HG03469 (cell line): ENCODE data around the gene PTPRU.

Experiments used
- ATAC-seq: cut with Tn5 transposase; IDR thresholded peaks from one replicate; pipeline ENCODE4 v1.9.1; 2021; ENCODE audit warnings: mild to moderate bottlenecking, moderate library complexity, moderate number of reproducible peaks; ENCODE audit not compliant: unreplicated experiment

PTPRU gene

DNA sequence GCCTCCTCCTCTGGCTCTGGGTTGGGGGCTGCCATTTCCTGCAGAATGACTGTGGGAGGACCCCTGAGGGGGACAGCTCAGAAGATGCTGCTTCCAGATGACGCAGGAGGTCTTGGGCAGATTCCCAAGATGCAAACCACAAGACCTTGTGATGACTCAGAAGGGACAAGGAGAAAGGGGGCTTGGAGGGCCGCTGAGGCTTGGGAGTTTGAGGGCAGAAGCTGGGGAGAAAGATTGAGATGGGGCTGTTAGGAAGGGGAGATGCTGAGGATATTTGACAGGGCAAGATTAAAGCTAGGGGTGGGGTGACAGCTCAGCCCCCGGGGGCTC, 7.5 kb downstream of the PTPRU start:
- ATAC-seq, result no peak

DNA sequence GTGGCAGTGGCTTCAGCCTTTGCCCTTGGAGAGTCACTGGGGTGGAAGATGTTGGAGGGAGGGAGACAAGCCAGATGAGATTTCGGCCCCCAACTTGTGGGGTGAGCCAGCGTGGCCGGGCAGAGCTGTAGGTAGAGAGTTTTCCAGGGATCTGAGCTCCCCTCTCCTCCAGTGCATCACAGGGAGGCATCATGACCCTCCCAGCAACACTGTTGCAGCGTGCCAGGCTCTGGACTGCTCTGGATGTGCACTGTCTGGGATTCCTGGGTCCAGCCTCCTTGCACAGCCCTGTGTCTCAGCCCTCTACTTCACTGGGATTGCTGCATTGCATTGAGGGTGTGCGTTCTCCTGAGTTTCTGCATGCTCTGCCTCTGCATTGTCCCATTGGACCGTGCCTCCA, 8.9 kb downstream of the PTPRU start:
- ATAC-seq, result no peak

GRCh38 chr1:29245876-29246275, 9.6 kb downstream of the PTPRU start:
- no peak for ATAC-seq

DNA sequence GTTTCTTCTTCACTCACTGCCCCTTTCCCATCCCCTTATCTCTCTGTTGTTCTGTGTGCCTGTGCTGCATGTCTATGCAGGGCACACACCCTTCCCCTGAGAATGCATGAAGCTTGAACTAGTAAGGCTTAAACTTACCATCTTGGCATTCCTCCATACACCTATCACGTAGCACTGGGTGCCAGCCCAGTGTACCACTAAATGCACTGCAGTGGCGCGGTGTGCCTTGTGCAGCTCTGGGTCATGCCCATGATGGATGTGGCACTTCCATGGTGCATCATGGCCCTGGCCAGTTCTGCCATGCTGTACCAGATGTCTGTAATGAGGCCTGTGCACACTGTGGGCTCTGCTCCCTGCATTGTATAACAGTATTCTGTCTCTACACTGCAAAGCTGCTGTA, 10.7 kb downstream of the PTPRU start:
- no peak for ATAC-seq

DNA sequence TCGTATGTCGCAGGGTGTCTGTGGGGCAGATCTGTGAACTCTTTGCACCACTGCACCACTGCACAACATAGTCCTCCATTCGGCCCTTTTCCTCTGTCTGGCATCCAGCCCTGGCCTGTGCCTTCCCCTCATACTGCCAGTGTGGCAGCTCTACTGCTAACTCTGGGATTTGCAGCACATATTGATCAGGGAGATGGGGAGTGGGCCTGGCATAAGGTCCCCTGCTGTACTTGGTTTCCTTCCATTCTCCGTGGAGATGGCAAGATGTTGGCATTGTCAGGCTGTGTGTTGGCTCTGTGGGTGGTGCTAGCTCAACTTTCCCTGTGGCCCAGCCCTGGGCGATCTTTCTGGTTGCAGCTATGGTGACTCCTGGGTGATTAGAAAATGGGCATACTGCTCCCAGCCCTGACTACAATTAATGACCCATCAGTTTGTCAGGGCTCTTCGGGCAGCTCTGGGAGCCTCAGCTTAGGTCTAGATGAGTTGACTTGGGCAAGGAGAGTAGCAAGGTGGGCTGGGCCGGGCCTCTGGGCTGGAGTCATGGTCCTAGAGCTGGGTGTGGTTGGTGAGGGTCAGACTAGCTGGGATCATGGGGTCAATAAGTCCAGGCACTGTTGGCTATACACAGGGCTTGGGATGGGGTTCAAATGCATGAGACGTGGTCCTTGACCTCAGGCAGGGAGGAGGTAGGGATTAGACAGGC, 11.4 kb downstream of the PTPRU start:
- ATAC-seq, result no peak

DNA sequence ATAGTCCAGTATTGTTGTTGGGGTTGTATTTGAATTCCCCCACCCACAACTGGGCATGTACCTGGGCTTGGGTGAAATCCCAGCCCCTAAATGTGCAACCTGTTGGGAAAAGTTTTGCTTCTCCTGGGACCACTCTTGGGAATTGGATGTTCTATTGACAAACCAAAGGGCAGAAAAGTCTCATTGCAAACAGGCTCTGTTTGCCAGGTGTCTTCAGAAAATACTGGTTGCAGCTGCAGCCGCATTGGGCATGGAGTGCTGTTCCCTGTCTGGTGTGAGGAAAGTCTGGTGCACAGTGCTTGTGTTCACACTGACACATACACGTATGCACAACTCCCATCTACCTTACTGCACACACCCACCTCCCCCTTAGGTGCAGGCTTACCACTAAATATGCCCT, 12.1 kb downstream of the PTPRU start:
- ATAC-seq, result no peak

- ATAC-seq, result no peak
Measured at GRCh38 chr1:29249170-29249691, 12.9 kb downstream of the PTPRU start.

GRCh38 chr1:29249951-29250581, 13.7 kb downstream of the PTPRU start:
- no peak for ATAC-seq

DNA sequence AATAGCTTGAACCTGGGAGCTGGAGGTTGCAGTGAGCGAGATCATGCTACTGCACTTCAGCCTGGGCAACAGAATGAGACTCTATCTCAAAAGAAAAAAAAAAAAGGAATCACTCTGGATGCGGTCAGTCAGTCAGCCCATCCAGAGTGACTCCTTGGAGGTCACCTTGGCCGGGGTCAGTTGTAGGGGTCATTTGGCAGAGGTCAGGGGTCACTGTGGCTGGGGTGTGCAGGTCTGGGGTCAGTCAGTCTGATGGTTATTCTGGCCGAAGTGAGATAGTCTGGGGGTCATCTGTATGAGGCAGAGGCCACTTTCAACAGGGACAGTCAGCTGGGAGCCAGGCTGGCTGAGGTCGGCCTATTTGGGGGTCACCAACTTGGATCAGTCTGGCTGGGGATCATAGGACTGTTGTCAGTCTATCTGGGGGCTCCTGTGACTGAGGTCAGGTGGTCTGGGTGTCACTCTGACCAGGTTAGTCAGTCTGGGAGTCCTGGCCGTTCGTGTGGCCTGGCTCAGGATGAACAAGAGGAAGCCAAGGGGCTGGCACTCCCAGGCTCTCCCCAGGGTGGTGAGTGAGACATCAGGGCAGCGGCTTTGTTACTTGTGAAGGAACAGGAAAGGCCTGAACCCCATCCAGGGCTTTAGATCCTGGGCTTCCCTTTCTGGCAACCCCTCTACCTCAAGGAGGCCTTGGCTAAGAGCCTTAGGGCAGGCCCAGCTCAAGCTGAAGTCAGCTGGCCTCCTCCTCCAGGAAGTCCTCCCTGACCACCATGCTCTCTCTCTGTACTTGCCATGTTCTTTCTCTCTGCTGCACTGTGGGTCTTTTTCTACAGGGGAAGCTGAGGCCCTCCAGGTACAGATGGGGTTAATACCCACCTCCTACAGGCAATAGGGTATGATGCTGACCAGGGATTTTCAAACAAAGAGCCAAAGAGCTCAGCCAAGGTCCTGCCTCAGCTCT, 15.1 kb downstream of the PTPRU start:
- ATAC-seq, result no peak

DNA sequence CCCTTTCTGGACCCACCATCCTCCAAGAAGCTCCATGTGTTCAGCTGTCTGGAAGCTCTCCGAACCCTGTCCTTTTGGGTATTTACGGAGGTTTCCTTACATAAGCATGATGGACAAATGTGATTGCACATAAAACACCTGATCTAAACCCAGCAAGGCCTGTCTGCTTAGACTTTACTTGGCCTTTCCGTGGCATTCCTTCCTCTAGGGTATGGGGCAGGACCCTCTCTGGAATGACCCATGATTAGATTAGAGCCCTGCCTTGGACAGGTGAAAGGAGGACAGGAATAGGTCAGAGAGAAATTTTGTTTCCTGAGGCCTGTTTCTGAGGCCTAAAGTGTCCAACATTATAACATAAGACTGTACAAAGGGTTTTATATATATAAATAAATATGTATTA, 16.9 kb downstream of the PTPRU start:
- no peak for ATAC-seq

- ATAC-seq, result no peak
Measured at GRCh38 chr1:29254346-29254745, 18.0 kb downstream of the PTPRU start.

- ATAC-seq, result no peak
Measured at GRCh38 chr1:29255134-29255666, 18.9 kb downstream of the PTPRU start.

- no peak for ATAC-seq
Measured at GRCh38 chr1:29256394-29256793, 20.1 kb downstream of the PTPRU start.

- no peak for ATAC-seq
Measured at GRCh38 chr1:29256979-29257804, 20.9 kb downstream of the PTPRU start.

GRCh38 chr1:29258189-29258975, 22.1 kb downstream of the PTPRU start:
- ATAC-seq, result no peak

- no peak for ATAC-seq
Measured at GRCh38 chr1:29258976-29259801, 22.9 kb downstream of the PTPRU start.

GRCh38 chr1:29259802-29260441, 23.6 kb downstream of the PTPRU start:
- ATAC-seq, result no peak

DNA sequence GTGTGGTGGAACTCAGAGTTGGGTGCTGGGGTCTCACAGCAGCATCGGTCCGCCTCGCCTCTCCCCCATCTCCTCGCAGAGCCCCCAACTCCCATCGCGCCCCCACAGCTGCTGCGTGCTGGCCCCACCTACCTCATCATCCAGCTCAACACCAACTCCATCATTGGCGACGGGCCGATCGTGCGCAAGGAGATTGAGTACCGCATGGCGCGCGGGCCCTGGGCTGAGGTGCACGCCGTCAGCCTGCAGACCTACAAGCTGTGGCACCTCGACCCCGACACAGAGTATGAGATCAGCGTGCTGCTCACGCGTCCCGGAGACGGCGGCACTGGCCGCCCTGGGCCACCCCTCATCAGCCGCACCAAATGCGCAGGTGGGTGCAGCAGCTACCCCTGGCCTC, 24.2 kb downstream of the PTPRU start:
- ATAC-seq, result no peak
